A549 (cell line): Measurements from ENCODE around the gene SLC22A2.

Experiments
- CEBPB ChIP-seq, 2 experiments: fragments of >200 bp in 1 of 2; sonication (Bioruptor Twin) in 1 of 2; formaldehyde crosslinking in 1 of 2; IDR thresholded peaks; 2 replicates each; pipeline ENCODE4 v1.6.1; 2012 to 2016
- HDAC2 ChIP-seq: fragments of 200-600 bp; sonication (generic); IDR thresholded peaks from 2 replicates; pipeline ENCODE4 v1.6.1; 2016
- MYC ChIP-seq: IDR thresholded peaks from 2 replicates; pipeline ENCODE4 v1.6.1; 2012; ENCODE audit warnings: mild to moderate bottlenecking, inconsistent platforms, low read length, improper control_type of control experiment, borderline replicate concordance
- POLR2A ChIP-seq: IDR thresholded peaks from 2 replicates; pipeline ENCODE4 v1.6.1; 2012; ENCODE audit warnings: mild to moderate bottlenecking, low read length
- TF ChIP-seq, protein P1 (sequence below): IDR thresholded peaks from 2 replicates; pipeline ENCODE4 v1.6.1; 2012; ENCODE audit warnings: low read depth, borderline replicate concordance
- TF ChIP-seq, protein P2 (sequence below): fragments of >200 bp; sonication (Bioruptor Twin); formaldehyde crosslinking; IDR thresholded peaks from 3 replicates; pipeline ENCODE4 v1.5.1; 2016
- TF ChIP-seq, protein P3 (sequence below): fragments of 450-650 bp; IDR thresholded peaks from 2 replicates; pipeline ENCODE4 v1.6.1; 2014; ENCODE audit warnings: antibody characterized with exemption
- TF ChIP-seq, protein P4 (sequence below): IDR thresholded peaks from 2 replicates; pipeline ENCODE4 v1.6.1; 2012

DNA sequence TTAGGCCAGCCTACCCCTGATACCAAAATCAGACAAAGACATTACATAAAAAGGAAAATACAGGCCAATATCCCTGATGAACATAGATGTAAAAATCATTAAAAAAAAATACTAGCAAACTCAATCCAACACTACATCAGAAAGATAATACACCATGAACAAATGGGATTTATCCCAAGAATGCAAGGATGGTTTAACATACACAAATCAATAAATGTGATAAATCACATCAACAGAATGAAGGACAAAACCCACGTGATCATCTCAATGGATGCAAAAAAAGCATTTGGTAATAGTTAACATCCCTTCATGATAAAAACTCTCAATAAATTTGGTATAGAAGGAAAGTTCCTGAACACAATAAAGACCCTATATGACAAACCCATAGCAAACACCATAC is 63.8 kb downstream of the SLC22A2 start:
- TF ChIP-seq, protein P1, sequence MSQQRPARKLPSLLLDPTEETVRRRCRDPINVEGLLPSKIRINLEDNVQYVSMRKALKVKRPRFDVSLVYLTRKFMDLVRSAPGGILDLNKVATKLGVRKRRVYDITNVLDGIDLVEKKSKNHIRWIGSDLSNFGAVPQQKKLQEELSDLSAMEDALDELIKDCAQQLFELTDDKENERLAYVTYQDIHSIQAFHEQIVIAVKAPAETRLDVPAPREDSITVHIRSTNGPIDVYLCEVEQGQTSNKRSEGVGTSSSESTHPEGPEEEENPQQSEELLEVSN = no peak
- TF ChIP-seq, protein P2, sequence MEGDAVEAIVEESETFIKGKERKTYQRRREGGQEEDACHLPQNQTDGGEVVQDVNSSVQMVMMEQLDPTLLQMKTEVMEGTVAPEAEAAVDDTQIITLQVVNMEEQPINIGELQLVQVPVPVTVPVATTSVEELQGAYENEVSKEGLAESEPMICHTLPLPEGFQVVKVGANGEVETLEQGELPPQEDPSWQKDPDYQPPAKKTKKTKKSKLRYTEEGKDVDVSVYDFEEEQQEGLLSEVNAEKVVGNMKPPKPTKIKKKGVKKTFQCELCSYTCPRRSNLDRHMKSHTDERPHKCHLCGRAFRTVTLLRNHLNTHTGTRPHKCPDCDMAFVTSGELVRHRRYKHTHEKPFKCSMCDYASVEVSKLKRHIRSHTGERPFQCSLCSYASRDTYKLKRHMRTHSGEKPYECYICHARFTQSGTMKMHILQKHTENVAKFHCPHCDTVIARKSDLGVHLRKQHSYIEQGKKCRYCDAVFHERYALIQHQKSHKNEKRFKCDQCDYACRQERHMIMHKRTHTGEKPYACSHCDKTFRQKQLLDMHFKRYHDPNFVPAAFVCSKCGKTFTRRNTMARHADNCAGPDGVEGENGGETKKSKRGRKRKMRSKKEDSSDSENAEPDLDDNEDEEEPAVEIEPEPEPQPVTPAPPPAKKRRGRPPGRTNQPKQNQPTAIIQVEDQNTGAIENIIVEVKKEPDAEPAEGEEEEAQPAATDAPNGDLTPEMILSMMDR = no peak
- TF ChIP-seq HDAC2 (no peak), POLR2A (no peak), MYC (no peak), CEBPB (IDR thresholded peaks at IDR 0.05) (no peak)
- TF ChIP-seq, protein P3, sequence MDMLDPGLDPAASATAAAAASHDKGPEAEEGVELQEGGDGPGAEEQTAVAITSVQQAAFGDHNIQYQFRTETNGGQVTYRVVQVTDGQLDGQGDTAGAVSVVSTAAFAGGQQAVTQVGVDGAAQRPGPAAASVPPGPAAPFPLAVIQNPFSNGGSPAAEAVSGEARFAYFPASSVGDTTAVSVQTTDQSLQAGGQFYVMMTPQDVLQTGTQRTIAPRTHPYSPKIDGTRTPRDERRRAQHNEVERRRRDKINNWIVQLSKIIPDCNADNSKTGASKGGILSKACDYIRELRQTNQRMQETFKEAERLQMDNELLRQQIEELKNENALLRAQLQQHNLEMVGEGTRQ = no peak
- TF ChIP-seq, protein P4, sequence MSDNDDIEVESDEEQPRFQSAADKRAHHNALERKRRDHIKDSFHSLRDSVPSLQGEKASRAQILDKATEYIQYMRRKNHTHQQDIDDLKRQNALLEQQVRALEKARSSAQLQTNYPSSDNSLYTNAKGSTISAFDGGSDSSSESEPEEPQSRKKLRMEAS = no peak
